IgD-negative memory B cell (primary cell): ENCODE data around the gene WRNIP1. TPM values are rescaled to one million over a fixed set of nuclear protein-coding genes. Genes with fewer than 3 reads are reported as not detected.
A peak's percentile ranks its signal among the peaks of the same experiment; 100 is the strongest.

Experiments
- H3K27ac Mint-ChIP-seq, 3 donors: one replicate each; pipeline ENCODE4 v1.8.0; 2020 to 2022; ENCODE audit warnings: mild to moderate bottlenecking in 3 of 3, mixed read lengths in 3 of 3, moderate library complexity in 1 of 3
- H3K27me3 Mint-ChIP-seq: one replicate; pipeline ENCODE4 v1.8.0; 2021; ENCODE audit warnings: mixed read lengths
- H3K36me3 Mint-ChIP-seq: one replicate; pipeline ENCODE4 v1.8.0; 2020; ENCODE audit warnings: mild to moderate bottlenecking, mixed read lengths
- H3K4me1 Mint-ChIP-seq, 3 donors: one replicate each; pipeline ENCODE4 v1.8.0; 2020 to 2022; ENCODE audit warnings: mixed read lengths in 3 of 3, mild to moderate bottlenecking in 1 of 3
- H3K4me3 Mint-ChIP-seq, 4 donors: one replicate each; pipeline ENCODE4 v1.8.0; 2020 to 2022; ENCODE audit warnings: mild to moderate bottlenecking in 4 of 4, mixed read lengths in 4 of 4, moderate library complexity in 3 of 4
- H3K9me3 Mint-ChIP-seq, 3 donors: one replicate each; pipeline ENCODE4 v1.8.0; 2020 to 2021; ENCODE audit warnings: mixed read lengths in 3 of 3, mild to moderate bottlenecking in 1 of 3
- polyA plus RNA-seq: library from polyadenylated mRNA; unstranded; fragments of 300-500 nt; fragmentation: Illumina TruSeq; gene quantifications from one replicate; pipeline ENCODE4 v1.2.3, GENCODE V29; 2021

The WRNIP1 gene
- 34.5 TPM for polyA plus RNA-seq

DNA sequence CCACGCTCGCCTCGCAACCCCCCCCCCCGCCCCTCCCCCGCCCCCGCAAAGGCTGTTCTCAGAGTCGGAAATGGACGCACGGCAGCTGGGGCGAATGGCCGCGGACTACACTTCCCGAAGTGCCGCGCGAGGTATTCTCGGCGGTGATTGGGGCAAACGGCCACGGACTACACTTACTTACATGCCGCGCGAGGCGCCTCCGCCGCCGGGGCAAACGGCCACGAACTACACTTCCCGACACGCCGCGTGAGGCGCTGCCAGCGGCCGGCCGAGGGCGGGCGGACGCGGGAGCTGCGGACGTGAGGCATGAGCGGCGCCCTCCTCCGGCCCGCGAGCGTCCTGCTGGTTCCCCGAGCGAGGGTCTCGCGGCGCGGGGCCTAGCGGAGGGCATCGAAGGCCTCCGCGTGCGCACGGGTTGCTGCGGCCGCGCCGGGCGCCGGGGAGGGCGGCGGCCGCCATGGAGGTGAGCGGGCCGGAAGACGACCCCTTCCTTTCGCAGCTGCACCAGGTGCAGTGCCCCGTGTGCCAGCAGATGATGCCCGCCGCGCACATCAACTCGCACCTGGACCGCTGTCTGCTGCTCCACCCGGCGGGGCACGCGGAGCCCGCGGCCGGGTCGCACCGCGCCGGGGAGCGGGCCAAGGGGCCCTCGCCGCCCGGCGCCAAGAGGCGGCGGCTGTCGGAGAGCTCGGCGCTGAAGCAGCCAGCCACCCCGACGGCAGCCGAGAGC, at the start of gene WRNIP1:
TSS of gene WRNIP1 (plus strand) at position 228 of the 730 bp plus-strand sequence. CDS start at position 458, 230 bp downstream.
- H3K36me3 Mint-ChIP-seq, result peaks cover 3% of the 10 kb centered on the region
- peak within 1 kb of the TSS; percentile 98 to 100 (median 99) for H3K27ac Mint-ChIP-seq
- H3K4me1 Mint-ChIP-seq, result peaks cover 26 to 32% (median 29%) of the 10 kb centered on the region in 3 donors
- H3K4me3 Mint-ChIP-seq, result peak within 1 kb of the TSS; percentile 92 to 97 (median 96)
- no peaks in the 10 kb centered on the region for H3K9me3 Mint-ChIP-seq
- no peaks in the 10 kb centered on the region for H3K27me3 Mint-ChIP-seq

DNA sequence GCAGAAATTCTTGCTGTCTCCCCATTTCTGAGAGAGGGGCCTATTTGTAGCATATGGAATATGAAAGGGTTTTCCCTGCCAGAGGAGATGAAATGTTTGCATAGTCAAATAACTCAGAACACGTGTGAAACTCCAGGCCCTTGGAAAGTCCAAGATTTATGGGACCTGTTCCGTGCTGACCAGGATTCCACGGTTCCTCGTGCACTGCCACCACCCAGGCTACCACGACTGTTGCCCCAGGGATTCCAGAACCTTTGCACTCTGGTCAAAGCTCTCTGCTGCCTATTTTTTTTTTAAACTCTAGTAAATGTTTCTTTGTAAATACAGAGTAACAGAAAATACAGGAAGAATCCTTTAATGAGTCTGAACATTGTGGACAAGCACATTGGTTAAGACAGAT, 49.5 kb upstream of the WRNIP1 start:
- no peak overlapping the region for H3K27ac Mint-ChIP-seq

DNA sequence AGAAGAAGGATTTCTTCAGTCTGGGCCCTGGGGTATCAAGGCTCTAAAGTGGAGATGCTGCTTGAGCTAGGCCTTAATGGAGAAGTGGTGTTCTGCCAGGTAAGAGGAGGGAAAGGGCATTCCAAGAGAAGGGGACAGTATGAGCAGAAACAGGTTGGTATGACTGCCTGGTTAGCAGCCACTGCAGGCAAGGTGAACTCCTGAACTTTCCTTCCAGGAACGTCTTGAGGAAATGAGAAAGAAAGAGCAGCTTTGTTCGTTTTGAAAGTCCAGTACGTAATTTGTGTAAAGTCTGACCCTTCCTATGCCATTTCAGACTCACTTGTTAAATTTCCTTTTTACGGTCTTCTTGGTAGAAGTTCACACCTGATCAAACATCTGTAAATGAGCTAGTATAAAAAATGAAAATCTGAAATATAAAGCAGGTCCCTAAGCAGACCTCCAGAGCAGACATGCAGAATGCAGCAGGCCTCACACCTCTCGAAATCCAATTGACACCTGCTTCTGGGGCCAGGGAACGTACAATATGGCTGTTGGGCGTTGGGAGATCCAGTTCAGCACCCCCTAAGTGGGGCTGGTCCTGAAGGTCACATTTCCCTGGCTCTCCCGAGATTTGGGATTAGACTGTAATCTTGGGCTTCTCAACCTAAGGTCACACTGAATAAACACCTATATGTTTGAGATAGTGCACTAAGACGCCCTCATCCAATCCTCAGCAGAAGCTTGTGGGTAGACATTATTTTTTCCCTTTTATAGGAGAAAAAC, 48.1 kb upstream of the WRNIP1 start:
- H3K27ac Mint-ChIP-seq, result no peak overlapping the region
- H3K4me3 Mint-ChIP-seq, result no peak overlapping the region
- peaks cover 0 to 4% (median 0%) of the 10 kb centered on the region in 3 donors for H3K4me1 Mint-ChIP-seq
- peaks cover 1% of the 10 kb centered on the region for H3K27me3 Mint-ChIP-seq
- peaks cover 2% of the 10 kb centered on the region for H3K36me3 Mint-ChIP-seq
- H3K9me3 Mint-ChIP-seq, result peaks cover 0 to 7% (median 6%) of the 10 kb centered on the region in 3 donors

More for the DNA sequence above, 49.5 kb upstream of the WRNIP1 start:
- no peaks in the 10 kb centered on the region for H3K9me3 Mint-ChIP-seq
- H3K4me1 Mint-ChIP-seq, result peaks cover 0 to 4% (median 0%) of the 10 kb centered on the region in 3 donors
- no peak overlapping the region for H3K4me3 Mint-ChIP-seq
- peaks cover 2% of the 10 kb centered on the region for H3K36me3 Mint-ChIP-seq
- H3K27me3 Mint-ChIP-seq, result peaks cover 1% of the 10 kb centered on the region

DNA sequence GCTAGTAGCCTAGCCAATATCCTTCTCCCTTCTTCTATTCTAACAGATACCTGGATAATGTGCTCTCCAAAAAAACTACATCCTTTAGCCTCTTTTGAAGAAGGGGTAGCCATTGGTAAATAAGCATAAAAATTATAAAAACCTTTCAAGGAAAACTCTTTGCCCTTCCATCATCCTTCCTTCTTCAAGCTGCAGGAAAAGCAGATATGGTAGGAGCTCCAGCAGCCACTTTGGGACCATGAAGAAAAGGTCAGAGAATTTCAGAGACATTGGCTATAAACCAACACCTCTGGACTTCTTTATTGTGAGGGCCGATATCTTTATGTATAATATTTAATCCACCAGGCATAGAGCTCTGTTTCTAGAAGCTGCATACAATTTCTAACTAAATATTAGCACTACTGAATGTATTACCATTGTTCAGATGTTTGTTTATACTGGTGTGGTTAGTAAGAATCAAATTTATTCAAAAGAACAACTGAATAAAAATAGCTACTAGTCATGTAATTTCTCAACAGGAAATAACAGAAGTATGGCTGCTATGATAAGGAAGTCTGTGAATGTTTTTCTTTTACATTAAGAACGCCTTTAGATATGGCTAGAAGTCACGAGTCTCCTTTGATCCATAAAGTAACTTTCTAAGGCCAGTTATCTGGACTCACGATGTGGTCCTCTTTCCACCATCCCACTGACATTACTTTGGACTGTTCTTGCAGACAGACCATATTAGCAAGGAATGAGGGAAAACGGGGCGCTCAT, 46.7 kb upstream of the WRNIP1 start:
- Mint-ChIP-seq H3K27ac (no peak overlapping the region), H3K36me3 (peaks cover 2% of the 10 kb centered on the region), H3K4me1 (peaks cover 0 to 4% (median 0%) of the 10 kb centered on the region in 3 donors), H3K4me3 (no peak overlapping the region), H3K27me3 (peaks cover 1% of the 10 kb centered on the region), H3K9me3 (peaks cover 0 to 7% (median 6%) of the 10 kb centered on the region in 3 donors)

DNA sequence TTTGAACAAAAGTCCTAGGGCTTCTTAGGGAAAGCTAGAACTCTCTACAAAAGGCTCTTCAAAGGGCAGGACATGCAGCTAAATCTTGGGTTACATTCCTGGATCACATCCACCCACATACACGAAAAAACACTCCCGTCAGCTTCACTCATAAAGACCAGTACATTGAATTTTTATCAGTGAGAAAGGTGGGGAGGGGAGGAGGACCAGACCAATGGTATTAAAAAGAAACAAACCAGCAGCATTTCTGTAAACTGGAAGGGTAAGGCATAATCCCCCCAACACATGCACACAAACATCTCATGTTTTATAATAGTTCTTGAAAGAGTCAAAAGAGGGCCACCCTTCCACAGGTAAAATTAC, 46.1 kb upstream of the WRNIP1 start:
- H3K27ac Mint-ChIP-seq, result no peak overlapping the region

DNA sequence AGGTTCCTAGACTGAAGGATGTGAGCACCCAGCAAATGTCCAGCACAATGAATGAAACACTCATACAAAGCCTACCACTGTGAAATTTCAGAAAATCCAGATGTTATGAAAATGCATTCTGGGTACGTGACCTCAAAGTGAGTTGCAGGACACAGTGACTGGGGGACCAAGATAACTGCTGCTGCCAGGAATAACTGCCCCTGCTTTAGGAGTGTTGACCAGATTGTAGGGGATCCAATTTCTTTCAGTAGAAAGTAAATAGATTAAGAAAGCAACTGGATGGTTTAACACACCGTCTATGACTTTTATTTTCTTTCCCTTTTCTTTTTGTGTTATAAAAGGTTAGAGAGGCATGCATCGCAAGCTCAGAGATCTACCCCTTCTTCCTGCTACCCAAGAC, 44.0 kb upstream of the WRNIP1 start:
- peaks cover 2% of the 10 kb centered on the region for H3K36me3 Mint-ChIP-seq
- H3K4me3 Mint-ChIP-seq, result no peak overlapping the region
- peaks cover 3 to 5% (median 4%) of the 10 kb centered on the region in 3 donors for H3K4me1 Mint-ChIP-seq
- H3K27me3 Mint-ChIP-seq, result peaks cover 7% of the 10 kb centered on the region
- peaks cover 0 to 10% (median 6%) of the 10 kb centered on the region in 3 donors for H3K9me3 Mint-ChIP-seq
- H3K27ac Mint-ChIP-seq, result no peak overlapping the region

More for the DNA sequence above, 46.1 kb upstream of the WRNIP1 start:
- Mint-ChIP-seq H3K4me3 (no peak overlapping the region), H3K9me3 (peaks cover 0 to 7% (median 6%) of the 10 kb centered on the region in 3 donors), H3K36me3 (peaks cover 2% of the 10 kb centered on the region), H3K27me3 (peaks cover 2% of the 10 kb centered on the region), H3K4me1 (peaks cover 0 to 4% (median 0%) of the 10 kb centered on the region in 3 donors)

DNA sequence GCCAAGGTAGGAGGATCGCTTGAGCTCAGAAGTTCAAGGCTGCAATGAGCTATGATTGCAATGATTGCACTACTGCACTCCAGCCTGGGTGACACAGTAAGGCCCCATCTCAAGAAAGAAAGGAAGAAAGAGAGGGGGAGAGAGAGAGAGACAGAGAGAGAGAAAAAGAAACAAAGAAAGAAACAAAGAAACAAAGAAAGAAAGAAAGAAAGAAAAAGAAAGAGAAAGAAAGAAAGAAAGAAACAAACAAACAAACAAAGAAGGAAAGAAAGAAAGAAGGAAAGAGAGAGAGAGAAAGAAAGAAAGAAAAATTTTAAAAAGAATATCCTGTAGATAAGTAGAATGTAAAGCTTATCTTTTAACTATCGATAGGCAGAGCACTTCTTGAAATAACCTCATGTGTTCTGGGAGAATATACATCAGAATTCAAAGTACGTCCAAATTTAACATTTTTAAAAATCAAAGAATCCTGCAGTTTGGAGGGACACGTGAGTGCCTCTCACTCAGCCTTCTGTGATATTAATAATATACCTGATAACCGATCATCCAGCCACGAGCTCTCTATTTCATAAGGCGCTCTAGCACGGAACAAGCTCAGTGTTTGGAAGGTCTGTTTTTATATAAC, 39.7 kb upstream of the WRNIP1 start:
- H3K27ac Mint-ChIP-seq, result peak overlapping the region in 1 of 3 donors; percentile 90
- peaks cover 0 to 10% (median 6%) of the 10 kb centered on the region in 3 donors for H3K9me3 Mint-ChIP-seq
- peaks cover 8% of the 10 kb centered on the region for H3K27me3 Mint-ChIP-seq
- H3K36me3 Mint-ChIP-seq, result peaks cover 2% of the 10 kb centered on the region
- H3K4me3 Mint-ChIP-seq, result no peak overlapping the region
- peaks cover 2 to 5% (median 3%) of the 10 kb centered on the region in 3 donors for H3K4me1 Mint-ChIP-seq

DNA sequence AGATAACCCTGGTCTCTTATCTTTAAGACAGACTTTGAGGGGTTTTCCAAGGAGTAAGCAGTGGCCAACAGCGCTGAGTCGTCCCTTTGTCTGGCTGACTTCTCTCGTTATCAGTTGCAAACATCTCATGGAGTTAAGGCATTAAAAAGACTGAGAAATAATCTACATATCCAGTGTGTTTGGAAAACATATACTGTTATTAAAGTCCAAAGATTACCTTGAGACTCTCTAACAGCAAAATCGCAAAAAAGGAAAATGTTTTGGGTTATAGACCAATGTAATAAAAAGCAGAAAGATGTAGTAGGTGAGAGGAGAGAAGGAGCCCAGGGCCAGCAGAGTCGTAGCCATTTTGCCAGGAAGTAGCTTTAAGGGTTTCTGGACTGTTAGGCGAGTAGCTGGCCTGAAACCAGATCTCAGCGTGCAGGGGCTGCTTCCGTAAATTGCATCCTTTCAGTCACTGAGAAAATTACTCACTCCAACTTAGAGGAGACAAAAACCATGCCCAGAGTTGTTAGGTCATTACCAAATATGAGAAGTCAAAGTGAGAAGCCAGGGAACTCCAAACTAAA, 39.1 kb upstream of the WRNIP1 start:
- peaks cover 6% of the 10 kb centered on the region for H3K27me3 Mint-ChIP-seq
- H3K27ac Mint-ChIP-seq, result no peak overlapping the region
- H3K4me1 Mint-ChIP-seq, result peaks cover 2 to 5% (median 3%) of the 10 kb centered on the region in 3 donors
- peak overlapping the region in 1 of 4 donors; percentile 33 for H3K4me3 Mint-ChIP-seq
- peaks cover 0 to 12% (median 6%) of the 10 kb centered on the region in 3 donors for H3K9me3 Mint-ChIP-seq
- H3K36me3 Mint-ChIP-seq, result no peaks in the 10 kb centered on the region

DNA sequence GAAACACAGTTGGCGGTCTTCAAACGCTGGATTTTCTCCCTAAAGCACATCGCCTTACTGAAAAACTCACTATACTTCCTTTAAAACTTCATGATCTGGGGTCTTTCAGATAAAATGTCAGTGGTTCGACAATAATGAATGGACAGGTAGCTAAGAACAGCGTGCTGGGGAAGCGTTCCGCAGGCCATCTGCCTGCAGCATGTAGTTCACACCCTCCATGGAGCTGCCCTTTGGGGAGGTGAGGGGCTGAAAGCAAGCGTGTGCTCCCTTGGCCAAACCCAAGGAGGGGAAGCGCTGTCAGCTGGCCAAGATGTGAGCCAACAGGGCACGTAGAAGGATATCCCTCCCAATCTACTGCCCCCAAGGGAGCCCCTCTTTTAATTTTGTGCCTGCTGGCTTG, 35.3 kb upstream of the WRNIP1 start:
- H3K27ac Mint-ChIP-seq, result no peak overlapping the region
- H3K4me1 Mint-ChIP-seq, result peaks cover 3 to 14% (median 5%) of the 10 kb centered on the region in 3 donors
- H3K4me3 Mint-ChIP-seq, result no peak overlapping the region
- H3K9me3 Mint-ChIP-seq, result peaks cover 0 to 10% (median 3%) of the 10 kb centered on the region in 3 donors
- H3K36me3 Mint-ChIP-seq, result no peaks in the 10 kb centered on the region
- H3K27me3 Mint-ChIP-seq, result peaks cover 3% of the 10 kb centered on the region

DNA sequence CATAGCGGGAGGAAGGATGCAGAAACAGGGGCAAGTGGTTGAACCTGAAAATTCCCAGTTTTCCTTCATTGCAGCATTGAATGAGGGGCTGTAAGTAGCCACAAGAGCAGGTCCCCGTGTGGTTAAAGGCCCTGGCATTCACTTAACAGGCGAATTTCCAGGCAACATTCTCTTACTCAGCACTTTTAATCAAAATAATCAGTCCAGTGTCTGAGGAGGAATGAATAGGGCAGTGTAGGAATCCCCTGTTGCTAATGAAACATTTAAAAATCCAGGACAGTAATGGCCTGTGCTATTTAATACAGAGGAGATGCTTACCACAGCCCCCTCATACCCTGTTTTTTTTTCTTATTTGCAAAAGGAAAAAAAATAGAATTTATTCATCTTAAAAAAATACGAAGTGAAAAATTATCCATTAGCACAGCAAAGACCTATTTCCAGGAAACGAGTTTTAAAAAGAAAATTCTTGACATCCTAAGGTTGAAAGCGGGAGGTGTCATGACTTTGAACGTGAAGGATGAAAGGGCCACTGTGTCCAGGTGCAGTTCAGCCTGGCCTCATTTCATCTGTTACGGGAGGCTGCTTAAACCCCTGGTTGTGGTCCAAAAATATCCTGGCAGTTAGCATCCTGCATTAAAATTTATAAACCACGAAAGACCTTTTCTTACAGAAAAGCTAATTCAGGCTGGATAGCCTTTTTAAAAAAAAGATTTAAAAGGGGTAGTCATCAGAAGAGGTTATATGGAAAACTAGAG, 34.7 kb upstream of the WRNIP1 start:
- Mint-ChIP-seq H3K27me3 (peaks cover 3% of the 10 kb centered on the region), H3K4me3 (no peak overlapping the region), H3K9me3 (peaks cover 0 to 8% (median 3%) of the 10 kb centered on the region in 3 donors), H3K27ac (no peak overlapping the region), H3K4me1 (peaks cover 3 to 14% (median 5%) of the 10 kb centered on the region in 3 donors), H3K36me3 (no peaks in the 10 kb centered on the region)

DNA sequence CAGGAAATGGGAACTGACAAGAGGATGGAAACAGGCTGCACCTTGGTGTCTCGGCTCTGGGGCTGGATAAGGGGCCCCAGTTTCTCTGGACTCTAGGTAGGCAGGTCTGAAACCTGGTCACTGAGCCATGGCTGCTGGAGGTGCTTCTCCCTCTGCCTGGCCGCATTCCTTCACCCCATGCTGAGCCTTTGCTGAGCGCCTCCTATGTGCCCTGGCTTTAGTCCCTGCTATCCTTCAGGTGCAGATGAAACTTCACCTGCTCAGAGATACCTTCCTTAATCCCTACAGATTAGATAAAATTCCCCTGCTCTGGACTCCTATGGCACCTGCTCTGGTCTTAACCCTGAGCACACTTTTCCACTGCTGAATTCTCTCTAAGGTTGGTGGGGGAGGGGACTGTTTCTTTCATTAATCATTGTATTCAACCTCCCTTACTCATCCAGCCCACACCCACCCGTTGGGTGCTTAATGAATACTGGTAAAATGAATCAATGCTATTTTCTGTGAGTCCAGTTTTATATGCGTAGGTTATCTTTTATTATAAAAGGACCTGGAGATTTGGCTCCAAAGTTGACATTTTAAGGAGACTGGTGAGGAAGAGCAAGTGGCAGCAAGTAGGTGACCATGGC, 33.8 kb upstream of the WRNIP1 start:
- Mint-ChIP-seq H3K4me1 (peaks cover 0 to 12% (median 0%) of the 10 kb centered on the region in 3 donors), H3K36me3 (peaks cover 1% of the 10 kb centered on the region), H3K27me3 (no peaks in the 10 kb centered on the region), H3K4me3 (no peak overlapping the region), H3K27ac (no peak overlapping the region), H3K9me3 (peaks cover 0 to 8% (median 3%) of the 10 kb centered on the region in 3 donors)

DNA sequence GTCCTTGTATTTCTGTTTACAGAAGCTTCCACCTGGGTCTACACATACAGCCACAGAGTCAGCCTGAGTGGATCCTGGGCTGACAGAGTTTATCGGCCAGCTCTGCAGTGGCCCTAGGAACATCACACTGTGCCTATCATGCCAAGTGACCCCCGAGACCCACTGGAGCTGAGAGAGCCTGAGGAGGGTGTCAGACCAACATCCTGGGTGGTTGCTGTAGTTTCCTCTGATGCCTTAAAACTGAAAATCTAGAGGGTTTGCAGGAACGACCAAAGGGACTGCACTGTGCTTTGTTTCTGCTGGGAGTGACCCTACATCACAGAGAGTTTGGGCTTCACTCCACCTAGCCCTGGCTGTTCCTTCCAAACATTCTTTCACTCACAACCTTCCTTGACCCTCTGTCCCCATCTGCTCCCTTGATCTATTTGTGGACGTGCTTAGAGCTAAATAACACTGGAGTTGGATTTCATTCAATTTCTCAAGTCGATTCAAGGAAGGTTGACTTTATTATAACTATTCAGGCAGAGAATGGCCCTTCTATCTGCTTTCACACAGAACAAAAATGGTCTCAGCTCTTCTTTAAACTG, 32.6 kb upstream of the WRNIP1 start:
- Mint-ChIP-seq H3K36me3 (peaks cover 3% of the 10 kb centered on the region), H3K4me1 (peaks cover 0 to 12% (median 0%) of the 10 kb centered on the region in 3 donors), H3K27me3 (no peaks in the 10 kb centered on the region), H3K27ac (no peak overlapping the region), H3K9me3 (peaks cover 0 to 8% (median 3%) of the 10 kb centered on the region in 3 donors), H3K4me3 (peak overlapping the region in 1 of 4 donors; percentile 57)

DNA sequence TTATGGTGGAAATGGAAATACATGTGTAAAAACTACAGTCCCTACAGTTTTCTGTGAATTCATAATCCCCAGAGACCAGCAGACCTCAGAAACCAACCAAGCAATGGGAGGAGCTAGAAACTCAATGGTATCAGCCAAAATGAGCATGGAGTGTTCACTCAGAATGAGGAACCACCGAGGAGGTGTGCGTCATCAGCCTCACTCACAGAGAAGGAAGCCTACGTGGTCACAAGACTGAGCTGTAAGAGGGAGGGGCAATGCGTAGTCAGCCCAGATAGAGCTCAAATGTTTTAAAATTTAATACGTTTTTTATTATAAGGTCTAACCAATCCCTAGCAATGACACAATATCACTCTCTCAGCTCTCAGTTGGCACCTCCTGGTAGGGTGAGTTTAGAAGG, 31.9 kb upstream of the WRNIP1 start:
- Mint-ChIP-seq H3K4me1 (peaks cover 0 to 12% (median 0%) of the 10 kb centered on the region in 3 donors), H3K9me3 (peaks cover 0 to 8% (median 3%) of the 10 kb centered on the region in 3 donors), H3K27ac (peak overlapping the region; percentile 3 to 95 (median 63)), H3K27me3 (no peaks in the 10 kb centered on the region), H3K4me3 (peak overlapping the region in 1 of 4 donors; percentile 51), H3K36me3 (peaks cover 3% of the 10 kb centered on the region)
